ENCODE results near the gene CRY1.
A peak's percentile ranks its signal among the peaks of the same experiment; 100 is the strongest.

CRY1 gene

GRCh38 chr12:106945261-106945851 lies 148.0 kb downstream of the CRY1 start:
- no peaks in the 10 kb centered on the region for H3K4me1 ChIP-seq
- no peaks in the 10 kb centered on the region for H3K27me3 ChIP-seq (ENCODE audit: control insufficient read depth, insufficient read depth, low read length)

GRCh38 chr12:106942775-106943174 lies 150.6 kb downstream of the CRY1 start:
- no peak overlapping the region for H3K9ac ChIP-seq
- H3K79me2 ChIP-seq = no peaks in the 10 kb centered on the region
- no peaks in the 10 kb centered on the region for H3K27me3 ChIP-seq (ENCODE audit: control insufficient read depth, insufficient read depth, low read length)
- no peaks in the 10 kb centered on the region for H3K36me3 ChIP-seq (ENCODE audit: control insufficient read depth, insufficient read depth, low read length)
- TF ChIP-seq CTCF (IDR thresholded peaks at IDR 0.05) = no peak
- H3K27ac ChIP-seq = no peak overlapping the region
- no peaks in the 10 kb centered on the region for H3K4me1 ChIP-seq
- no peak overlapping the region for H3K4me2 ChIP-seq (ENCODE audit: low read length)
- no peak overlapping the region for H3K4me3 ChIP-seq (ENCODE audit: low read depth, low read length)
- no peaks in the 10 kb centered on the region for H3K9me3 ChIP-seq (ENCODE audit: control insufficient read depth, low read length)
- H2AFZ ChIP-seq = no peak overlapping the region

More at GRCh38 chr12:106945261-106945851, 148.0 kb downstream of the CRY1 start:
- no peak for TF ChIP-seq CTCF (IDR thresholded peaks at IDR 0.05)
- Histone ChIP-seq H3K9me3 (ENCODE audit: control insufficient read depth, low read length) (no peaks in the 10 kb centered on the region), H3K4me3 (ENCODE audit: low read depth, low read length) (no peak overlapping the region), H3K4me2 (ENCODE audit: low read length) (no peak overlapping the region), H3K9ac (no peak overlapping the region), H3K36me3 (ENCODE audit: control insufficient read depth, insufficient read depth, low read length) (no peaks in the 10 kb centered on the region), H3K27ac (no peak overlapping the region), H2AFZ (no peak overlapping the region), H3K79me2 (no peaks in the 10 kb centered on the region)

GRCh38 chr12:106941481-106942156 lies 151.7 kb downstream of the CRY1 start:
- H3K9ac ChIP-seq = no peak overlapping the region
- H3K4me2 ChIP-seq (ENCODE audit: low read length) = no peak overlapping the region
- no peak for TF ChIP-seq CTCF (IDR thresholded peaks at IDR 0.05)
- no peaks in the 10 kb centered on the region for H3K9me3 ChIP-seq (ENCODE audit: control insufficient read depth, low read length)
- H3K4me3 ChIP-seq (ENCODE audit: low read depth, low read length) = no peak overlapping the region
- no peak overlapping the region for H3K27ac ChIP-seq
- H3K27me3 ChIP-seq (ENCODE audit: control insufficient read depth, insufficient read depth, low read length) = no peaks in the 10 kb centered on the region
- no peaks in the 10 kb centered on the region for H3K4me1 ChIP-seq
- H3K79me2 ChIP-seq = no peaks in the 10 kb centered on the region
- no peaks in the 10 kb centered on the region for H3K36me3 ChIP-seq (ENCODE audit: control insufficient read depth, insufficient read depth, low read length)
- peak overlapping the region; percentile 29 for H2AFZ ChIP-seq
